ENCODE results near the gene C16orf89.
A peak's percentile ranks its signal among the peaks of the same experiment; 100 is the strongest.
"Not testable (repeated sequence)": the region's sequence is repeated elsewhere in the genome, so short reads cannot be mapped to it uniquely, and the experiment has no call there.

The C16orf89 gene

DNA sequence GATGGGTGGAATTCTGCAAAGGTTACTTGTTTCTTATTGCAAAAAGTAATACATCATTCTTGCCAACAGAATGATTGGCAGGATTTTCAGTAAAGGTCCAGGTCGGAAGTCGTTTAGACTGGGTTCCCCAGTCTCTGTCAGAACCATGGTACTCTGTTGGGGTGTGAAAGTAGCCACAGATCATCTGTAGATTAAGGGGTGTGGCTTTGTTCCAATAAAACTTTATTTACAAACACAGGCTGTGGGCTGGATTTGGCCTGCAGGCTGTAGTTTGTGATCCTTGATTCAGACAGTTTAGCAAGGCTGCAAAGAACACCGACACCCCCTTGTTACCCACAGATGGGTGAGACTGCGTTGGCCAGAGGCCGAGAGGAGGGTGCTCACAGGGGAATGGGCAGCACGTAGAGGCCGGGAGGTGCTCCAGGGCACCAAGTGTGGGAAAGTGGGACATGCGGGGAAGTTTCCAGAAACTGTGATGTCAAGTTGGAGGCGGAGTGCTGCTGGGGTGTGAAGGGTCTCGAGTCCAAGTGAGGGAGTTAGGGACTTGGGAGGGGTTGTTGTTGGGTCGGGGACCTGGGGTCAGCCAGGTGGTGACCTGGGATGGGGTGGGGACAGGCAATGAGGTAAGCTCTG, 18.5 kb upstream of the C16orf89 start:
- DNase-seq (ENCODE audit: low read depth, low spot score), result not testable (repeated sequence)

DNA sequence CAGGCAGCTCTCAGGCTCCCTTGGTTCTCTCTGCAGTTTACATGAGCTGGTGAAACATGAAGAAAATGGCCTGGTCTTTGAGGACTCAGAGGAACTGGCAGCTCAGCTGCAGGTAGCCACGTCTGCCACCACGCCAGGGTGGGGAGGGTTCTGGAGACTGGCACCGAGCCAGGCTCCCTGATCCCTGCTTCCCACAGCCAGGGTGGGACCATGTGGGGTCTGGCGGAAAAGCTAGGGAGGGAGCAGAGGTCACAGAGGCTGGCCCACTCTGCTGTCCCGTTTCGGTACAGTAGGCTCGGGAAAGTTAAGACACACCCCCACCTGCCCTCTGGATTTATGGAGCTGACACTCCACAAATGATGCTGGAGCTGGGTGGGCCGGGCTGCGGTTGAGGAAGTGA, 17.9 kb upstream of the C16orf89 start:
- not testable (repeated sequence) for DNase-seq (ENCODE audit: low read depth, low spot score)

DNA sequence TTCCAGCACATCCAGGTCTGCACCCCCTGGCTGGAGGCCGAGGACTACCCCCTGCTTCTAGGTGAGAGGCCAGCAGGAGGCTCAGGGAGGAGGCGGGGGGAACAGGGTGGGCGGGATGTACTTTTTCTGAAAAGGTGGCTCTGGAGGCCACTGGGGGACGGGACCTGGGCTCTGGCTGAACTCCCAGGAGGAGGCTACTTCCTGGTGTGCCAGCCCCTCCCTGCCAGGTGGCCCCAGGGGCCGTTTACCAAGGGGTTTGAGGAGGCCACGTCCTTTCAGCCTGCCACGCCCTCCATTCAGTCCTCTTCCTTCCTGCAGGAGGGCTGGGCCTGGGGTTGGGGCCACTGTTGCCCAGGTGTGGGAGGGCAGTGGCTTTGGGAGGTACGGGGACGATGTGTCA, 15.2 kb upstream of the C16orf89 start:
- DNase-seq (ENCODE audit: low read depth, low spot score), result not testable (repeated sequence)

DNA sequence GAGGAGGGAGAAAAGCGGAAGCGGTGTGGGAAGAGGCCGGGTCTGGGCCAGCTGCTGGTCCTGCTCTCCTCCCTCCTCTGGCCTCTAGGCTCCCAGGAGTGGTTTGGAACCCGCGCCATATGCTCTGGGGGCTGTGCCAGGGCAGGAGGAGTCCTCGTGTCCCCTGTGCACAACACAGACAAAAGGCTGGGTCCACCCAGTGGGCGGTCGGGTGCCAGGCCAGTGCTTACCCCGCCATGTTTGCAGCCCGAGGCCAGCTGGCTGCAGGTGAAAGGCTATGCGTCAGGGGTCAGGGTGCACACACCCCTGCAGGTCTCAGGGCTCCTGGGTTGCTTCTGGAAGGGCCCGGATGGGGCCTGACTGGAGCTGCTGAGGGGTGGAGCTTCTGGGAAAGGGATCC, 14.7 kb upstream of the C16orf89 start:
- not testable (repeated sequence) for DNase-seq (ENCODE audit: low read depth, low spot score)

DNA sequence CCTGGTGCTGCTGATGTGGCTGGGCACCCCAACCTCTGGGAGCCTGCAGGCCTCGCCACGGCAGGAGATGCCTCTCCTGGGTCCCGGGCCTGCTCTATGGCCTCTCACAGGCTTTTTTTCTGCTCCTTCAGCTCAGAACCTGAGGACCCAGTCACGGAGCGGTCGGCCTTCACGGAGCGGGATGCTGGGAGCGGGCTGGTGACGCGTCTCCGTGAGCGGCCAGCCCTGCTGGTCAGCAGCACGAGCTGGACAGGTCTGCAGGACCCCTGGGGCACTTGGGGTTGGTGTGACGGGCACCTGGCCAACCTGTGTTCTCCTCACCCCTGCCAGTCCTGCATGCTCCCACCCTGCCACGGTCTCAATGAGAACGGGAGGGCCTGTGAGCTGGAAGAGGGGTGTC, 12.9 kb upstream of the C16orf89 start:
- no peak for DNase-seq (ENCODE audit: low read depth, low spot score)

DNA sequence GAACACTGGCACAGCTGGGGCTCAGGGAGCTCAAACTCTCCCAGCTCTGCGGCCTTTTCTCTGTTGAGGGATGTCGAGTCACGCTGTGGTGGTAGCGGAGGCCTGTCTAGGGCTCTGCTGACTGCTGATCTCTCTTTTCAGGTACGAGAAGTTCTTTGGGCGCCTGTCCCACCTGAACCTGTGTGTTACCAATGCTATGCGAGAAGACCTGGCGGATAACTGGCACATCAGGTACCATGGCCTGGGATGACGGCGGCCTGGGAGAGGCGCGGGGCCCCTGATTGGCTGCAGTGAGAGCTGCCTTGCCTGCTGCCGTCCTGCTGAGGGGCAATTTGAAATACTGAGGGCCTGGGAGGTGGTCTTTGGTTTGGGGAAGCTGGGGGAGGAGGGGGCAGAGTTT, 11.5 kb upstream of the C16orf89 start:
- DNase-seq (ENCODE audit: low read depth, low spot score), result no peak

DNA sequence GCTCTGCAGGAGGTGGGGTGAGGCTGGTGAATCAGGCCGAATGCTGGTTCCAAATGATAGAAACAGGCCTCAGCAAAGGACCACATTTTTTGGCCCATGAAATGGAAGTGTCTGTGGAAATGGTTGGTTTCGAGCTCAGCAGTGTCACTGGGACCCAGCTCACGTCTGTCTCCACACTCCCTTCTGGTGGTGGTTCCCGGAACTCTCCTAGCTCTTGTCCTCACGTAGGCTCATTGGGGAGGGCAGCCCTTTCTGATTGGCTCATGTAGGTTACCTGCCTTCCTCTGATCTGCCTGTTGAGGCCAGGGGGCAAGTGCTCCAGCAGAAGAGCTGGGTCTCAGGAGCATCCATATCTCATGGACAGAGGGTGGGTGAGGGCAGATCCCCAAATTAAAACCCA, 9.9 kb upstream of the C16orf89 start:
- no peak for DNase-seq (ENCODE audit: low read depth, low spot score)

DNA sequence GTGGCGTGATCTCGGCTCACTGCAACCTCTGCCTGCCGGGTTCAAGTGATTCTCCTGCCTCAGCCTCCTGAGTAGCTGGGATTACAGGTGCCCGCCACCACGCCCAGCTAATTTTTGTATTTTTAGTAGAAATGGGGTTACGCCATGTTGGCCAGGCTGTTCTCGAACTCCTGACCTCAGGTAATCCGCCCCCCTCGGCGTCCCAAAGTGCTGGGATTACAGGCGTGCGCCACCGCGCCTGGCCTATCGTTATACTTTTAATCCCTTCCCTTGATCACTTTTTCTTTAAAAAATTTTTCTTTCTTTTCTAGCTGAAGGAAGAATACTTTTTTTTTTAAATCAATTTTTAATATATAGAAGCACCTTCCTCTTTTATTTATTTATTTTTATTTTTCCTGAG, 8.0 kb upstream of the C16orf89 start:
- not testable (repeated sequence) for DNase-seq (ENCODE audit: low read depth, low spot score)

DNA sequence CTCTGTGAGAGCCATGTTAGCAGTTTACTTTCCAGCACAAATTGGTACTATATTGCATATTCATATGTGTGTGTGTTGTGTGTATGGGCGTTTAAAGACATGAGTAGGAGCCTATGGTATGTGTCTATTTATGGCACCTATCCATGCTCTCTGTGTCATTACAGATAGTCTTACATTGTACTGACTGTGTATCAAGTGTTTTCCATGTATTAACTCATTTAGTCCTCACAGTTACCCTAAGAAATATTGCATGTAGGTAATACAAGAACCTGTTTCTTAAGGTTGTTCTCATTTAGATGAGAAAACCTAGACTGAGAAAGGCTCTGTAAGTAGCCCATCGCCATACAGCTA, 7.5 kb upstream of the C16orf89 start:
- no peak for DNase-seq (ENCODE audit: low read depth, low spot score)

DNA sequence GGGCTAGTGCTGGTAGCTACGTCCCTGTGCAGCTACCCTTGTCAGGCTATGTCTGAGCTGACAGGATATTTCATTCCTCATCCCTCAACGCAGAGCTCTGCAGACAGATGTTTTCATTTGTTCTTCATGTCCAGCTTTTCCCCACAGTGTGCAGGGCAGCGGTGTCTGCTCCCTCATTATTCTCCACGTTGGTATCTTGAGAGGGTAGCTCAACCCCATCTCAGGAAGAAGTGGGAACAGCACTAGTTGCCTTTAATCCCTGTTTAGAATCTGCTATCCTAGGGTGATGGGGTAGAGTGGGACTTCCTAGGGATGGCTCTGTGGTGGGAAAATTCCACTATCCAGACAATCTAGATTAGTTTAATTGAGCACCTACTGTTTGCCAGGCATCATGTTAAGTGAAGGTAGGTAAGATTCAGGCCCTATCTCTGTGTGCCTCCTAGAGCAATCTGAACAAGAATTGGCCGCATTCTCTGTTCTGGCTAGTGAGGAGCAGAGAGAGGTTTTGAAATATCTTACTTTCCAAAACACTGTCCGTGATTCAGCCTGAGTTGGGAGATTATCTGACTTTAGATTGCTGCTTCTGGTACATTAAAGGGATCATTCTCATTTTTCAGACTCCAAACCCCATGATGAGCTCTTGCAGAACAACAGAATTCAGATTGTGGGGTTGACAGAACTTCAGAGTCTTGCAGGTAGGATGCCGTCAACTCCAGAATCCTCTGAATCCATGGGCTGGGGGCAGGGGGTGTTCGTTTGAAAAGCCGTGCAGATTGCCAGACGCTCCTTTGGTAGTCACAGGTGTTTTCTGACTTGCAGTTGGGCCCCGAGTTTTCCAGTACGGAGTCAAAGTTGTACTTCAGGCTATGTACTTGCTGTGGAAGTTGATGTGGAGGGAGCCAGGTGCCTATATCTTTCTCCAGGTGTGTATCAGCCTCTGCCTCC, 6.8 kb upstream of the C16orf89 start:
- no peak for DNase-seq (ENCODE audit: low read depth, low spot score)

DNA sequence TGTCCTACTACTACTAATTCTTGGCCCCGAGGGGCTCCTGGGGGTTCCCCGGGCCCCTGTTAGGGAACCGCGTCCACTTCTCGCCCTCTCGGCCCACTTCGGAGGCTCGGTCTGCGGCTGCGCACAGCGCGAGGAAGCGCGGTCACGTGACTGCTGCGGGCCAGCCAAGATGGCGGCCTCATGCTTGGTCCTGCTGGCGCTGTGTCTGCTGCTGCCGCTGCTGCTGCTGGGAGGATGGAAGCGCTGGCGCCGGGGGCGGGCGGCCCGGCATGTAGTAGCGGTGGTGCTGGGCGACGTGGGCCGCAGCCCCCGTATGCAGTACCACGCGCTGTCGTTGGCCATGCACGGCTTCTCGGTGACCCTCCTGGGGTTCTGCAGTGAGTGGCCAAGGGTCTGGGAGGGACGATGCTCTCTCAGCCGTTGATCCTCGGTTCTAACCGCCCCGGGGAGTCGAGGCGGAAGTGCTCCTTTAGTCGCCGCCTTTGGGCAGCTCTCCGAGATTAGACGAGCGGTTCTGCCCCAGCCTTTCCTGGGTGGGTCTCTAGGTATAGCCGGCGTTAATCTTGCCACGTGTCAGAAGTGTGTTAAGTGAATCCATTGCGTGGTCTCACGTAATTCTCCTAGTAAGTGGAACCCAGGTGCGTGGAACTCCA, 6.1 kb upstream of the C16orf89 start, which contains the start of gene ALG1:
Gene ALG1, plus strand, starts transcription at position 163 of the 653 bp plus-strand sequence. Its CDS starts 7 bp downstream, at position 170.
- peak; percentile 63 for DNase-seq (ENCODE audit: low read depth, low spot score)

DNA sequence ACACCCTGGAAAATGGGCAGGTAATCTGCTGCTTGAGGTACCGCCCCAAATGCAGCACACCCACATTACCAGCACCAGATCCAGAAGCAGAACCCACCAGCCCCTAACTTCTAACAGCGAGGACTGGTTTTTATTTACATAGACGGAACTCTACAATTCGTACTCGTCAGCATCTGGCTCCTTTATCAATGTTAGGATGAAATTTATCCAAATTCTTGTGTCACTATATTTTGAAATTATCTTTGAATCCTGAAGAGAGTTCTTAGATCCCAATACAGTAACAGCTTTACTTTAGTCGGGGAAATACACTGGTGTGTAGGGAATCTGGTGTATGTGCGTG, 5.6 kb upstream of the C16orf89 start:
- no peak for DNase-seq (ENCODE audit: low read depth, low spot score)

DNA sequence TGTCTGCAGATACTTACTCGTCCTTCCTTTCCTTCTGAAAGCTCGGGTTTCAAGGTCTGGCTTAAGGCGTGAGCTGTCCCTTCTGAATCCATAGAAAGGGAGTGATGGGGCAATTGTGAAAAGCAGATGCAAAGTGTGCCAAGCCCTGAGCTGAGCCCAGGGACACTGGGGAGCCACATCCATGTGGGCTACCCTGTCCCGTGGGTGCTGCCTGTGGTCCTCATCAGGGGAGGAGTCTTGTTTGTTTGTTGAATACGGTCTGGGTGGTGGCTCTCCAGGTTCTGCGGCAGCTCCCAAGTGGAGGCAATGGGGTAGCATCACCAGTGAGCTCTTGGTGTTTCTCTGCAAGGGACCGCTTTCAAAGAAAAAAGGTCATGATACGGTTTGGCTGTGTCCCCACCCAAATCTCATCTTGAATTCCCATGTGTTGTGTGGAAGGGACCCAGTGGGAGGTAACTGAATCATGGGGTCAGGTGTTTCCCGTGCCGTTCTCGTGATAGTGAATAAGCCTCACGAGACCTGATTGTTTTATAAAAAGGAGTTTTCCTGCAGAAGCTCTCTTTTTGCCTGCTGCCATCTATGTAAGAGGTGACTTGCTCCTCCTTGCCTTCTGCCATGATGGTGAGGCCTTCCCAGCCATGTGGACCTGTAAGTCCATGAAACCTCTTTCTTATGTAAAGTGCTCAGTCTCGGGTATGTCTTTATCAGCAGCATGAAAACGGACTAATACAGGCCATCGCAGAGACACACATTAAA, 4.9 kb upstream of the C16orf89 start:
- DNase-seq (ENCODE audit: low read depth, low spot score), result no peak

DNA sequence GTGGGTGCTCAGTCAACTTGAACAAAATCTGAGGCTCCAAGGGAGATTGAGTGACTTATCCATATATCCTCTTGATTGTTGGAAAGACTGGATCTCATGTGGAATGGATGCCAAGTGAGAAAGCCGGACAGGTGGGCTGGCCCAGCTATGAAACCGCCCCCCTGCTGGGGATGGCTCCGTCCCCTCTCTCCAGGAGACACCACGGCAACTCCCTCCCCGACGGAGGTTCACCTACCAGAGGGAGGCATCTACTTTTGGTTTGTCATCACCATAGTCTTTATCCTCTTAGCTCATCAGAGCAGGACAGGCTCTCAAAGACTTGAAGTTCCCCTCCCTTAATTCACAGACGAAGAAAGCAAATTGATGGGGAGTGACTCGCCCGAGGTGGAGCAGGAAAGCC, 4.1 kb upstream of the C16orf89 start:
- DNase-seq (ENCODE audit: low read depth, low spot score), result no peak

DNA sequence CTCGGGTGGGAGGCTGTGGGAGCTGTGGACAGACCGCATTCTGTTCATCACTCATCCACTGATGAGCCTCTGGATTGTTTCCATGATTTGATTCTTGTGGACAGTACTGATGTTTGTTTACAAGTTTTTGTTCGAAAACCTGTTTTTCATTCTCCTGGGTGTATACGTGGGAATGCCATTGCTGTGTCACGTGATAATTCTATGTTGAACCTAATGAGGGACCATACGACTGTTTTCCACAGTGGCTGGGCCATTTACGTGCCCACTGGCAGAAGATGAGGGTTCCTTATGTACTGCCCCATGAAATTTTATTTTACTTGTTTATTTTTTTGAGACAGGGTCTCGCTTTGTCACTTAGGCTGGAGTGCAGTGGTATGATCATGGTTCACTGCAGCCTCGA, 3.3 kb upstream of the C16orf89 start:
- no peak for DNase-seq (ENCODE audit: low read depth, low spot score)

DNA sequence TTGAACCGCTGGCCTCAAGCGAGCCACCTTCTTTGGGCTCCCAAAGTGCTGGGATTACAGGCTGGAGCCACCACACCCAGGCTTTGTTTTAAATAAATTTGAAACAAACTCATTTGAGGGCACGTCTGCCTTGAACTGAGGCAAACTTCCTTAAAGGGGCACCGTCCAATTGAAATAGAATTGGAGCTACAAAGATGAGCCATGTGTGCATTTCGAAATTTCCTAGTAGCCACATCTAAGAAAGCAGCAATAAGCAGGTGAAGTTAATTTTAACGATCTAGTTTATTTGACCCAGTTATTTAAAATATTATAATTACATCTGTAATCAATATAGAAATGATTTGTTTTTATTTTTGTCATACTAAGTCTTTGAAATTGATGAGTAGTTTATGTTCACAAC, 755 bp upstream of the C16orf89 start:
- DNase-seq (ENCODE audit: low read depth, low spot score), result no peak

DNA sequence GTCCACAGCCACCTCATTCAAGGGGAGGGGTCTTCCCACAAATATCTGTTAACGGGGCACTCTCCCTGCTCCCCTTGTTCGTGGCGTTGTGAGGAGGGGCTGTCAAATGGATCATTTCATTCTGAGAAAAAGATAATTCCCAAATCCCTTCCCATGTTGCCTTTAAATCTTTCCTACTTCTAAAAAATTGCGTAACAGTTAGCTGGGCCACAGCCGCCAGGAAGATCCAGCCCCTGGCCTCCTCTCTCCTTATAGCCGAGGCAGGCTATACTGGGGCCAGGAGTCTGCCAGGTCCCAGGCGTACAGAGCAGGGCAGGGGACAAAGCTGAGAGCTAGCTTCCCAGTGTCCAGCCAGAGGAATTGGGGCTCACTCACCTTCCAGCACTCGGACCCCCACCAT, 430 bp downstream of the C16orf89 start:
- DNase-seq (ENCODE audit: low read depth, low spot score), result no peak

DNA sequence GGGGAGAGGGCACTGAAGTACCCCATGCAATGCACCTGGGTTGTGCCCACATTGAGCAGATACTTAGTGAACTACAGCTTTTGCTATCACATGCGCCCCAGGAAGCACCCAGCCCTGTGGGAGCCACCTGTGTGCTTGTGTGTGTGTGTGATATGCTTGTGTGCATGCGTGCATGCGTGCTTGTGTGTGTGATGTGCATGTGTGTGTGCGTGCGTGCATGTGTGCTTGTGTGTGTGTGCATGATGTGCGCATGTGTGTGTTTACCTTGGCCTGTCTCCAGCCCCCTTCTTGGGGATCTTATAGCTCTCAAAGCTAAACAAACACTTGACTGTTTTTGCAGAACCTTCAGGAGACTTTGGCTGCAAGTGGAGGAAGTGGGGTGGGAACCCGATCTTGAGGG, 841 bp downstream of the C16orf89 start:
- DNase-seq (ENCODE audit: low read depth, low spot score), result no peak

DNA sequence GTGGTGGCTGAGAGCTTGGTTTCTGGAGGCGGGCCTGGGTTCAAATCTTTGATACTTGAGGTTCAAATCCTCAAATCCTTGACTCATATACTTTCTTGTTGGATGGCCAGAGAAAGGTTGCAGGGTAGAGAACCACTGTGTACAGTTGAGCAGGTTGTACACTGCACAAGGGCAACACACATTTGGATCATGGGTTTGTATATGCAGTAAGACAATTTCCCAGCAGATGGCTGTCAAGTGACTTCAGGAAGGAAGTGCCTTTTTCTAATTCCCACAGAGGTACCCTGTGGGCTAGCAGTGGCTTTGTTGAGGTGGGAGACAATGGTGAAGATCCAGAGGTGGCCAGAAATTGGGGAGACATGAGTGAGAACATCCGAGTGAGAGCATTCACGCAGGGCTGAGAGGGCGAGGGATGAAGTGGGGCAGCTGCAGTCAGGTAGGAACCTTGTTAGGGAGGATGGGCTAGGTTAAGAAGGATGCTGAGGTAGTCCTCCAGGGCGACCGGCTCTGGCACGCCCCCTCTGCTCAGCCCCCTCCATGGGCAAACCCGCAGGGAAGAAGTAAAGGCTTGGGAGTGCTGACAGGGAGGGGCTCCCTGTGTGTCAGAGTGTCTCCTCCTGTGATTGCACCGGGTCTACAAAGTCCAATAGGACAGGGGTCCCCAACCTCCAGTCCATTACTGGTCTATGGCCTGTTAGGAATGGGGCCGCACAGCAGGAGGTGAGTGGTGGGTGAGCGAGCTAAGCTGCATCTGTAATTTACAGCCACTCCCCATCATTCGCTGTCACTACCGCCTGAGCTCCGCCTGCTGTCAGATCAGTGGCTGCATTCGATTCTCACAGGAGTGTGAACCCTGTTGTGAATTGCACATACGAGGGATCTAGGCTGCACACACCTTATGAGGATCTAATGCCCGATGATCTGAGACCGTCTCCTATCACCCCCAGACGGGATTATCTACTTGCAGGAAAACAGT, 2.7 kb downstream of the C16orf89 start:
- no peak for DNase-seq (ENCODE audit: low read depth, low spot score)

DNA sequence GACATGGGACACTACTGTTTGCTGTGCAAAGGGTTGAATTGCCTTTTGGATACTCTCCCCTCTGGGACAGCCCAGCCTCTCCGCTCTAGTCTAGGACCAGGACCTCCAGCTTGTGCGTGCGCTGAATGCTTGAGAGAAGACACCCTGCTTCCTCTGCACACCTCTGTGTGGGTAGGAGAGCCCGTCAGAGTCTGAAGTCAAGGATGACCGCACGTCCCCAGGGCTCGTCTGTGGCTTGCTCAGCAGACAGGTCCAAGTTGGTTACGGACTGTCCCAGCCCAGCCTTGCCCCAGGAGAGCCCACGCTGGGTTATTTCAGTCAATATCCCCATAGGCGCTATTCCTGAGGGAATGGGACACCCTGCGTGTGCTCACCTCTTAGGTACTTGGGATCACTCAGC, 3.7 kb downstream of the C16orf89 start:
- no peak for DNase-seq (ENCODE audit: low read depth, low spot score)

Data from brain pericyte (primary cell).